HEK293 (cell line): ENCODE data around the gene CFAP58.

Source experiments
- CTCF ChIA-PET: fragments of 350-600 bp; formaldehyde crosslinking; extraction: SDS; loops from one replicate; lab custom pipeline; 2021; ENCODE audit warnings: antibody characterized with exemption; lab: Yijun Ruan, JAX
- POLR2A ChIA-PET: fragments of 300-600 bp; formaldehyde crosslinking; extraction: SDS; loops from one replicate; lab custom pipeline; 2020; ENCODE audit warnings: antibody characterized with exemption, inconsistent platforms; lab: Yijun Ruan, JAX
- H3K27ac ChIP-seq: fragments of 200-500 bp; sonication (Bioruptor generic); 2 replicates; pipeline ENCODE4 v1.5.1; 2014; ENCODE audit warnings: low read depth, low read length, control low read depth, inconsistent platforms; ENCODE audit errors: extremely low read depth
- H3K36me3 ChIP-seq, 2 experiments: fragments of 200-500 bp in 1 of 2; sonication (Bioruptor generic) in 1 of 2; 1 replicate in 1 of 2; 2 replicates in 1 of 2; pipeline ENCODE4 v1.5.1; 2014 to 2017; ENCODE audit warnings: inconsistent platforms in 2 of 2, low read length in 2 of 2; ENCODE audit not compliant: control insufficient read depth in 2 of 2, insufficient read depth in 1 of 2
- H3K4me1 ChIP-seq: fragments of 200-500 bp; sonication (Bioruptor generic); 2 replicates; pipeline ENCODE4 v1.5.1; 2014; ENCODE audit warnings: mild to moderate bottlenecking, low read length, inconsistent platforms; ENCODE audit not compliant: control insufficient read depth, insufficient read depth
- H3K4me3 ChIP-seq: 2 replicates; pipeline ENCODE4 v1.5.1; 2011; ENCODE audit warnings: low read depth, mild to moderate bottlenecking, control low read depth, low read length, moderate library complexity
- H3K9me3 ChIP-seq: fragments of 200-500 bp; sonication (Bioruptor generic); 2 replicates; pipeline ENCODE4 v1.5.1; 2014; ENCODE audit warnings: low read depth, low read length, inconsistent platforms; ENCODE audit not compliant: control insufficient read depth, insufficient read depth
- BCL11B ChIP-seq: fragments of 450-650 bp; formaldehyde crosslinking; IDR thresholded peaks from 2 replicates; pipeline ENCODE4 v1.5.1; 2016; ENCODE audit warnings: low read depth, missing biosample characterization, missing genetic modification characterization
- MZF1 ChIP-seq: fragments of 450-650 bp; formaldehyde crosslinking; IDR thresholded peaks from 2 replicates; pipeline ENCODE4 v1.5.1; 2017; ENCODE audit warnings: missing biosample characterization, missing genetic modification characterization, borderline replicate concordance
- OSR2 ChIP-seq: fragments of 450-650 bp; formaldehyde crosslinking; IDR thresholded peaks from 2 replicates; pipeline ENCODE4 v1.5.1; 2016; ENCODE audit warnings: missing biosample characterization, missing genetic modification characterization
- PRDM10 ChIP-seq: fragments of 450-650 bp; formaldehyde crosslinking; IDR thresholded peaks from 2 replicates; pipeline ENCODE4 v1.5.1; 2016; ENCODE audit warnings: missing biosample characterization, missing genetic modification characterization
- TCF7L2 ChIP-seq: IDR thresholded peaks from 2 replicates; pipeline ENCODE4 v1.6.1; 2011; ENCODE audit warnings: low read depth, mild to moderate bottlenecking, inconsistent platforms, low read length, moderate library complexity, borderline replicate concordance
- TSHZ1 ChIP-seq: fragments of 450-650 bp; formaldehyde crosslinking; IDR thresholded peaks from 2 replicates; pipeline ENCODE4 v1.5.1; 2016; ENCODE audit warnings: missing biosample characterization, missing genetic modification characterization, borderline replicate concordance
- ZBTB17 ChIP-seq: fragments of 450-650 bp; formaldehyde crosslinking; IDR thresholded peaks from 2 replicates; pipeline ENCODE4 v1.5.1; 2016; ENCODE audit warnings: missing biosample characterization, missing genetic modification characterization
- ZNF10 ChIP-seq: fragments of 450-650 bp; formaldehyde crosslinking; IDR thresholded peaks from 2 replicates; pipeline ENCODE4 v1.5.1; 2017; ENCODE audit warnings: missing biosample characterization, missing genetic modification characterization
- ZNF112 ChIP-seq: fragments of 450-650 bp; formaldehyde crosslinking; IDR thresholded peaks from 2 replicates; pipeline ENCODE4 v1.5.0; 2017; ENCODE audit warnings: missing biosample characterization, missing genetic modification characterization
- ZNF221 ChIP-seq: fragments of 450-650 bp; formaldehyde crosslinking; IDR thresholded peaks from 2 replicates; pipeline ENCODE4 v1.5.1; 2017; ENCODE audit warnings: missing biosample characterization, missing genetic modification characterization, borderline replicate concordance
- ZNF280D ChIP-seq: fragments of 450-650 bp; formaldehyde crosslinking; IDR thresholded peaks from 2 replicates; pipeline ENCODE4 v1.5.1; 2016; ENCODE audit warnings: missing biosample characterization, missing genetic modification characterization
- ZNF404 ChIP-seq: fragments of 450-650 bp; formaldehyde crosslinking; IDR thresholded peaks from 2 replicates; pipeline ENCODE4 v1.5.1; 2017; ENCODE audit warnings: missing biosample characterization, missing genetic modification characterization
- ZNF426 ChIP-seq: fragments of 450-650 bp; formaldehyde crosslinking; IDR thresholded peaks from 2 replicates; pipeline ENCODE4 v1.5.1; 2017; ENCODE audit warnings: missing biosample characterization, missing genetic modification characterization, mild to moderate bottlenecking, inconsistent platforms, moderate library complexity
- ZNF529 ChIP-seq: fragments of 450-650 bp; formaldehyde crosslinking; IDR thresholded peaks from 2 replicates; pipeline ENCODE4 v1.5.1; 2017; ENCODE audit warnings: missing genetic modification characterization, missing biosample characterization; ENCODE audit not compliant: insufficient replicate concordance
- ZNF548 ChIP-seq: fragments of 450-650 bp; formaldehyde crosslinking; IDR thresholded peaks from 2 replicates; pipeline ENCODE4 v1.5.1; 2016; ENCODE audit warnings: missing biosample characterization, missing genetic modification characterization
- ZNF792 ChIP-seq: fragments of 450-650 bp; formaldehyde crosslinking; IDR thresholded peaks from 2 replicates; pipeline ENCODE4 v1.5.1; 2016; ENCODE audit warnings: missing biosample characterization, missing genetic modification characterization

Gene CFAP58

GRCh38 chr10:104374591-104374990 lies 21.0 kb downstream of the CFAP58 start (continued):
- no peak for TF ChIP-seq OSR2
- TF ChIP-seq, all 188 proteins: peak for 0

GRCh38 chr10:104376784-104377300 lies 23.2 kb downstream of the CFAP58 start:
- POLR2A ChIA-PET = no interaction called here
- TF ChIP-seq ZBTB17 (tag by site-specific recombination) = no peak
- no peak for TF ChIP-seq ZNF792 (tag by site-specific recombination)
- TF ChIP-seq MZF1 (tag by site-specific recombination) = no peak
- no peak for TF ChIP-seq ZNF529 (tag by site-specific recombination)
- TF ChIP-seq TCF7L2 = no peak
- no peak for TF ChIP-seq PRDM10 (tag by site-specific recombination)
- no peak for TF ChIP-seq ZNF112 (tag by site-specific recombination)
- TF ChIP-seq ZNF426 (tag by site-specific recombination) = no peak
- TF ChIP-seq ZNF548 (tag by site-specific recombination) = no peak
- TF ChIP-seq ZNF10 (tag by site-specific recombination) = no peak
- TF ChIP-seq ZNF404 (tag by site-specific recombination) = no peak
- TF ChIP-seq, all 188 proteins: peak for 0
- no peaks in the 10 kb centered on the region for H3K9me3 ChIP-seq
- H3K4me3 ChIP-seq = no peak overlapping the region
- H3K36me3 ChIP-seq = no peaks in the 10 kb centered on the region
- no peaks in the 10 kb centered on the region for H3K4me1 ChIP-seq
- CTCF ChIA-PET = interaction anchor here (0.8 to 0.9 kb wide), 2 partner anchors 27 to 85 kb away, joined by 3 to 4 read pairs; no protein-coding TSS in a partner anchor
- H3K27ac ChIP-seq = no peak overlapping the region

- CTCF ChIA-PET = interaction anchor here (0.6 kb wide), 1 partner anchor 200 kb away, joined by 3 read pairs; no protein-coding TSS in a partner anchor
- H3K4me3 ChIP-seq = no peak overlapping the region
- H3K4me1 ChIP-seq = no peaks in the 10 kb centered on the region
- POLR2A ChIA-PET = no interaction called here
- no peak overlapping the region for H3K27ac ChIP-seq
- H3K9me3 ChIP-seq = no peaks in the 10 kb centered on the region
- no peaks in the 10 kb centered on the region for H3K36me3 ChIP-seq
- TF ChIP-seq ZNF221 (tag by site-specific recombination) (no peak), TSHZ1 (no peak), ZNF10 (tag by site-specific recombination) (no peak), ZNF280D (tag by site-specific recombination) (no peak), BCL11B (tag by site-specific recombination) (no peak)
Observed at GRCh38 chr10:104380336-104380735, 26.7 kb downstream of the CFAP58 start.
